ELF-1 (cell line): ENCODE measurements around the gene UNG.
"Not testable (repeated sequence)": the region's sequence is repeated elsewhere in the genome, so short reads cannot be mapped to it uniquely, and the experiment has no call there.

Experiments
- DNase-seq: peaks from one replicate; pipeline ENCODE4 v3.0.0-alpha.2; 2016; ENCODE audit warnings: low read depth, low spot score

Gene UNG

GRCh38 chr12:109097435-109098182 lies at the start of gene UNG:
UNG (plus strand) TSS chr12:109097597; CDS start chr12:109097680, 83 bp downstream.
- DNase-seq, result peak; percentile 96

GRCh38 chr12:109048706-109049105 lies 48.7 kb upstream of the UNG start:
- not testable (repeated sequence) for DNase-seq

GRCh38 chr12:109049794-109050193 lies 47.6 kb upstream of the UNG start:
- DNase-seq, result not testable (repeated sequence)

- no peak for DNase-seq
Observed at GRCh38 chr12:109052097-109052413, 45.3 kb upstream of the UNG start.

GRCh38 chr12:109052414-109053323 lies 44.7 kb upstream of the UNG start, which contains the start of gene USP30:
USP30 (plus strand) TSS chr12:109052576; CDS start chr12:109052679, 103 bp downstream.
- peak; percentile 91 for DNase-seq

- DNase-seq, result no peak
Observed at GRCh38 chr12:109053382-109054123, 43.8 kb upstream of the UNG start.

GRCh38 chr12:109054124-109054513 lies 43.3 kb upstream of the UNG start:
- not testable (repeated sequence) for DNase-seq

- DNase-seq, result no peak
Observed at GRCh38 chr12:109054520-109054919, 42.9 kb upstream of the UNG start.

GRCh38 chr12:109056891-109057290 lies 40.5 kb upstream of the UNG start:
- no peak for DNase-seq

GRCh38 chr12:109057376-109057775 lies 40.0 kb upstream of the UNG start:
- DNase-seq, result no peak

- DNase-seq, result no peak
Observed at GRCh38 chr12:109058773-109059172, 38.6 kb upstream of the UNG start.

GRCh38 chr12:109064143-109064542 lies 33.3 kb upstream of the UNG start:
- DNase-seq, result no peak

GRCh38 chr12:109065154-109065852 lies 32.1 kb upstream of the UNG start:
- no peak for DNase-seq

- DNase-seq, result no peak
Observed at GRCh38 chr12:109065853-109066193, 31.6 kb upstream of the UNG start.

- peak; percentile 66 for DNase-seq
Observed at GRCh38 chr12:109069307-109070271, 27.8 kb upstream of the UNG start.

GRCh38 chr12:109074866-109075265 lies 22.5 kb upstream of the UNG start:
- no peak for DNase-seq

- DNase-seq, result no peak
Observed at GRCh38 chr12:109082751-109083150, 14.6 kb upstream of the UNG start.

- DNase-seq, result no peak
Observed at GRCh38 chr12:109084425-109084824, 13.0 kb upstream of the UNG start.

GRCh38 chr12:109085590-109085989 lies 11.8 kb upstream of the UNG start:
- DNase-seq, result no peak

- no peak for DNase-seq
Observed at GRCh38 chr12:109087250-109087649, 10.1 kb upstream of the UNG start.
